WERI-Rb-1 (cell line): ENCODE results near the gene PBX1.
"Not testable (repeated sequence)": the region's sequence is repeated elsewhere in the genome, so short reads cannot be mapped to it uniquely, and the experiment has no call there.

Experiments
- DNase-seq: peaks from one replicate; pipeline ENCODE4 v3.0.0-alpha.2; 2020
- H3K27ac ChIP-seq: fragments of 250-450 bp; sonication (Bioruptor Pico); 2 replicates; pipeline ENCODE4 v1.5.1; 2020; ENCODE audit warnings: mild to moderate bottlenecking, moderate library complexity
- H3K27me3 ChIP-seq: fragments of 250-450 bp; sonication (Bioruptor Pico); 2 replicates; pipeline ENCODE4 v1.5.1; 2021; ENCODE audit warnings: mild to moderate bottlenecking, low read depth, moderate library complexity; ENCODE audit not compliant: insufficient read depth, severe bottlenecking
- H3K36me3 ChIP-seq: fragments of 250-450 bp; sonication (Bioruptor Pico); 2 replicates; pipeline ENCODE4 v1.5.1; 2020; ENCODE audit warnings: mild to moderate bottlenecking, moderate library complexity
- H3K4me3 ChIP-seq: 2 replicates; pipeline ENCODE4 v1.5.1; 2011; ENCODE audit warnings: low read depth, mild to moderate bottlenecking, control low read depth, low read length
- H3K9me3 ChIP-seq: fragments of 250-450 bp; sonication (Bioruptor Pico); 2 replicates; pipeline ENCODE4 v1.5.1; 2021; ENCODE audit warnings: mild to moderate bottlenecking, moderate library complexity; ENCODE audit not compliant: severe bottlenecking
- CTCF ChIP-seq: IDR thresholded peaks from 2 replicates; pipeline ENCODE4 v1.5.1; 2011; ENCODE audit warnings: low read depth, mild to moderate bottlenecking, control low read depth, inconsistent platforms, low read length

Gene PBX1

GRCh38 chr1:164516591-164516990 is 42.4 kb upstream of the PBX1 start:
- no peak for TF ChIP-seq CTCF
- no peak for DNase-seq

GRCh38 chr1:164518692-164519332 is 40.2 kb upstream of the PBX1 start:
- H3K27me3 ChIP-seq = no peaks in the 10 kb centered on the region
- no peak overlapping the region for H3K4me3 ChIP-seq
- H3K9me3 ChIP-seq = no peaks in the 10 kb centered on the region
- DNase-seq = no peak
- TF ChIP-seq CTCF = no peak
- H3K27ac ChIP-seq = no peak overlapping the region
- no peaks in the 10 kb centered on the region for H3K36me3 ChIP-seq

More at GRCh38 chr1:164516591-164516990, 42.4 kb upstream of the PBX1 start:
- Histone ChIP-seq H3K9me3 (no peaks in the 10 kb centered on the region), H3K4me3 (no peak overlapping the region), H3K36me3 (no peaks in the 10 kb centered on the region), H3K27ac (no peak overlapping the region), H3K27me3 (no peaks in the 10 kb centered on the region)

GRCh38 chr1:164519426-164519825 is 39.6 kb upstream of the PBX1 start:
- no peak for TF ChIP-seq CTCF
- Histone ChIP-seq H3K27me3 (no peaks in the 10 kb centered on the region), H3K36me3 (no peaks in the 10 kb centered on the region), H3K4me3 (no peak overlapping the region), H3K9me3 (no peaks in the 10 kb centered on the region), H3K27ac (no peak overlapping the region)
- no peak for DNase-seq

DNA sequence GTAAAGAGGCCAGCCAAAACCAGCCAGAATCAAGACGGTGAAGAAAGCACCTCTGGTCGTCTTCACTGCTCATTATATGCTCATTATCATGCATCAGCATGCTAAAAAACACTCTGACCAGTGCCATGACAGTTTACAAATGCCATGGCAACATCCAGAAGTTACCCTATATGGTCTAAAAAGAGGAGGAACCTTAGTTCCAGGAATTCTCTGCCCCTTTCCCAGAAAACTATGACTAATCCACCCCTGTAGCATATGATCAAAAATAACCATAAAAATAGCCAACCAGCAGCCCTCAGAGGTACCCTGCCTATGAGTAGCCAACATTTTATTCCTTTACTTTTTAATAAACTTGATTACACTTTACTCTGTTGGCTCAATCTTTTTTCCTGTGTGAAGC is 34.2 kb upstream of the PBX1 start:
- no peaks in the 10 kb centered on the region for H3K27me3 ChIP-seq
- no peak for DNase-seq
- H3K36me3 ChIP-seq = no peaks in the 10 kb centered on the region
- no peak overlapping the region for H3K27ac ChIP-seq
- no peak for TF ChIP-seq CTCF
- H3K4me3 ChIP-seq = no peak overlapping the region
- H3K9me3 ChIP-seq = peaks cover 5% of the 10 kb centered on the region

- no peak for TF ChIP-seq CTCF
- DNase-seq = no peak
- no peak overlapping the region for H3K27ac ChIP-seq
- H3K27me3 ChIP-seq = no peaks in the 10 kb centered on the region
- no peaks in the 10 kb centered on the region for H3K9me3 ChIP-seq
- no peak overlapping the region for H3K4me3 ChIP-seq
- H3K36me3 ChIP-seq = no peaks in the 10 kb centered on the region
These were observed 23.9 kb upstream of the PBX1 start for GRCh38 chr1:164534863-164535610.

DNA sequence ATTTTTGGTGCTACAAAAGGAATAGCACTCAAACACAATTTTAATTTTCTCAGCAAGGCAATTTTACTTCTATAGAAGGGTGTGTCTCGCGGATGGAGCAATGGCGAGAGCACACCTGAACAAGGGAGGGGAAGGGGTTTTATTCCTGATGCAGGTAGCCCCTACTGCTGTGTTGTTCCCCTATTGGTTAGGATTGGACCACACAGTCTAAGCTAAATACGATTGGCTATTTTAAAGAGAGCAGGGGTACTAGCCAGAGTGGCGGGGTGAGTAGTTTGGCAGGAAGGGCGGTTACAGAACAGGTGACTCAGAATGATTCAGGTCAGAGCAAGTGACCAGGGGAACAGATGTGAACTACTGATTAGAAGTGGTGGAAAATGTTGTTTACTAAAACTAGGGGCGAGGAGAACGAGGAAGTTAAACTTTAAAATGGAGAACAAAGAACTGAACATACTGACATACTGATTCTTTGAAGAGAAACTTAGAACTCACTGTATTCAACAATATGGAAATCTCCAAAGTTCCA is 6.5 kb upstream of the PBX1 start:
- not testable (repeated sequence) for H3K36me3 ChIP-seq, DNase-seq, H3K27ac ChIP-seq, H3K4me3 ChIP-seq, H3K27me3 ChIP-seq
- peaks cover 11% of the 10 kb centered on the region for H3K9me3 ChIP-seq
